K562 (cell line): ENCODE data around the gene OBP2A.

Source experiments
- CCAR2 ChIP-seq: fragments of 200-400 bp; formaldehyde crosslinking; IDR thresholded peaks from 2 replicates; pipeline ENCODE4 v1.6.1; 2017; ENCODE audit warnings: mild to moderate bottlenecking, low read depth, low read length
- CTCF ChIP-seq, 3 experiments: IDR thresholded peaks in 2 of 3; conservative IDR thresholded peaks in 1 of 3; 2 replicates each; pipeline ENCODE4 v1.5.1; 2011 to 2012; ENCODE audit warnings: low read length in 3 of 3, mild to moderate bottlenecking in 3 of 3, control low read depth in 2 of 3, improper control_type of control experiment in 1 of 3, inconsistent platforms in 1 of 3, low read depth in 1 of 3, mixed read lengths in 1 of 3, moderate library complexity in 1 of 3; ENCODE audit not compliant: insufficient read depth in 2 of 3
- EGR1 ChIP-seq: fragments of 450-650 bp; conservative IDR thresholded peaks from 2 replicates; pipeline ENCODE4 v1.6.1; 2017; ENCODE audit warnings: mild to moderate bottlenecking
- MCM3 ChIP-seq: fragments of 450-650 bp; IDR thresholded peaks from 2 replicates; pipeline ENCODE4 v1.6.1; 2016
- NBN ChIP-seq: fragments of 450-650 bp; IDR thresholded peaks from 2 replicates; pipeline ENCODE4 v1.6.1; 2016; ENCODE audit warnings: low read depth, mild to moderate bottlenecking
- STAT6 ChIP-seq: sonication (generic); formaldehyde crosslinking; IDR thresholded peaks from 2 replicates; pipeline ENCODE4 v1.8.1; 2023; ENCODE audit warnings: mild to moderate bottlenecking, missing genetic modification reagents
- TCF15 ChIP-seq: fragments of 250-450 bp; sonication (Bioruptor Pico); IDR thresholded peaks from 2 replicates; pipeline ENCODE4 v1.8.0; 2022; ENCODE audit warnings: moderate library complexity, mild to moderate bottlenecking, inconsistent platforms
- TEAD4 ChIP-seq, 2 experiments: sonication (generic) in 1 of 2; formaldehyde crosslinking in 1 of 2; IDR thresholded peaks; 2 replicates each; pipeline versions ENCODE4 v1.6.1 to v1.8.0; 2012 to 2022; ENCODE audit warnings: borderline replicate concordance in 1 of 2, inconsistent platforms in 1 of 2, low read length in 1 of 2, mild to moderate bottlenecking in 1 of 2, missing genetic modification reagents in 1 of 2
- ZBTB8A ChIP-seq: fragments of 450-650 bp; IDR thresholded peaks from 2 replicates; pipeline ENCODE4 v1.6.1; 2018; ENCODE audit warnings: mild to moderate bottlenecking, moderate library complexity; ENCODE audit not compliant: partially characterized antibody
- ZNF407 ChIP-seq: fragments of 450-650 bp; IDR thresholded peaks from 2 replicates; pipeline ENCODE4 v1.6.1; 2016; ENCODE audit warnings: low read depth

- TF ChIP-seq TEAD4 (IDR thresholded peaks at IDR 0.05; ENCODE audit: low read length) (no peak), TEAD4 (CRISPR knock-in tag; IDR thresholded peaks at IDR 0.05; ENCODE audit: borderline replicate concordance) (no peak), ZNF407 (no peak), CCAR2 (no peak), MCM3 (no peak), CTCF (IDR thresholded peaks at IDR 0.05 in 2 of 3, conservative IDR thresholded peaks at IDR 0.05 in 1 of 3; ENCODE audit: insufficient read depth in 2 of 3, low read depth in 1 of 3, low read length in 3 of 3) (no peak), NBN (no peak), EGR1 (no peak), TCF15 (CRISPR knock-in tag) (no peak), ZBTB8A (no peak), STAT6 (CRISPR knock-in tag) (no peak)
These were observed 27.2 kb downstream of the OBP2A start for GRCh38 chr9:135573124-135573523.
